D721Med (cell line): Measurements from ENCODE around the gene PRR35.

ENCODE experiments used
- DNase-seq: peaks from one replicate; pipeline ENCODE4 v3.0.0; 2011; ENCODE audit warnings: low spot score; ENCODE audit not compliant: insufficient read length
- FAIRE-seq: peaks from 2 replicates; lab custom pipeline; 2011; peaks lifted over from hg19 to GRCh38; lab: Jason Lieb, UNC
- CTCF ChIP-seq: IDR thresholded peaks from 2 replicates; pipeline ENCODE4 v1.5.1; 2012; ENCODE audit warnings: mild to moderate bottlenecking, control low read depth; ENCODE audit not compliant: insufficient read depth; ENCODE audit errors: missing control alignments

PRR35 gene

DNA sequence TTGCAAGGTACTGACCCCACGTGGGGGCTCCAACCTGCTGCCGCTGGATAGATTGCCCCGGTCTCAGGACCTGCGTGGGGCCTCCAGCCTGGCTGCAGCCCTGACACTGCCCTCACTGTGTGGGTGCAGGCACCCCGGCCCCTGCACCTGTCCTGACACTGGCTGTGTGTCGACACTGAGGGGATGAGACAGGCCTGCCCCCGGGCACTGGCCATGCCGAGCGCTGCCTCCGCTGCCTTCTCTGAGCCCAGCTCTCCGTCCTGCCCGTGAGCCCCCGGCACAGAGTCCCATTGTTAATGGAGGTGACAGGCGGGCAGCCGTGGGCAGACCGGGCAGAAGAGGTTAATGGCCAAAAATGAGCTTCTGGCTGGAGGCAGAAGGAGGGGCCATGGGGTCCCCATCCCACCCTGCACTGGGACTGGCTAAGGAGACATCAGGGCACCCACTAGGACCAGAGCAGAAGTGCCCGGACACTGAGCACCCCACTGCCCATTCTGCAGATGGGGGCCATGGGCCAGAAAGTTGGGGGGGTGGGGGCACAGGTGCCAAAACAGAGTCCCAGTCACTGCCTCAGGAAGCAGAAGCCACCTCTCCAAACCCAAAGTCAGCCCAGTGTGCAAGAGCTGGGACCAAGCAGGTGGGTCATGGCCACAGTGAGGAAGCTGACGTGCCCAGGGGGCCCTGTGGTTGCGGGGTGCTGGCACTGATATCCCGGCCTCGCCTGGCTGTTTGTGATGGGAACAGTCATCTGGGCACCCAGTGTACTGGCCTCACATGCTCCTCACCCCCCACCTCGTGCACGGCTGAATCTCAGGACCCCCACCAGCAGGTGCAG lies 2.5 kb upstream of the PRR35 start:
- TF ChIP-seq CTCF = no peak
- no peak for FAIRE-seq
- DNase-seq = no peak

DNA sequence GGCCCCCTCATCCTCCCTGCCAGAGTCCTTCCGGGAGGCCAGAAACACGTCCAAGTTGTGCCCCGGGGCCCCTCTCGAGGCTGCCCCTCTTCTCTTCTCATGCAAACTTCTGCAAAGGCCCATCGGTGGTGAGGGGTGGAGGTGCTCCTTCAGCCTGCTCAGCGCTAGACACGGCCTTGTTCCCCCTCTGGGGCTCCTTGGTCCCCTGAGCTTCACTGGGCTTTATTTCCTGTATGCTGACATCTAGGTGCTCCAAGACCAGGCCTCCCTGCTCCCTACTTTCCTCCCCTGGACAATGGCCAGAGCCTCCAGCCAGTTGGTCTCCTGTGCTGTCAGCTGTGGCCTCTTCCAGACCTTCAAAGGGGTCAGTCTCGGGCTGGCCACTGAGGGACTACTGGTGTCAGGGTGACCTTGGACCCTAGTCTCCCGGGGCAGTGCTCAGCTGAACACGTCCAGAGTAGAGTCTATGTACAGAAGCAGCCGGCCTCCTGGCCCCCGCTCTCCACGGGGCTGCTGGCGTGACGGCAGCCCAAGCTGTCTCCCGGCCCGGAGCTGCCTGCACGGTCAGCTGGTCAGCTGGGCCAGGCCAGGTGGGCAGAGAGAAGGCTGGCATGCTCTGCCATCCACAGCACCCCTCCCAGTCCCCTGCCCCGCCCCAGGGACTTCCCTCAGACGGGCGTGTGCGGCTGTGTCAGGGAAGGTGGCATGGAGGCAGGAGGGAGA lies 1.7 kb upstream of the PRR35 start:
- FAIRE-seq = no peak
- no peak for DNase-seq
- no peak for TF ChIP-seq CTCF

DNA sequence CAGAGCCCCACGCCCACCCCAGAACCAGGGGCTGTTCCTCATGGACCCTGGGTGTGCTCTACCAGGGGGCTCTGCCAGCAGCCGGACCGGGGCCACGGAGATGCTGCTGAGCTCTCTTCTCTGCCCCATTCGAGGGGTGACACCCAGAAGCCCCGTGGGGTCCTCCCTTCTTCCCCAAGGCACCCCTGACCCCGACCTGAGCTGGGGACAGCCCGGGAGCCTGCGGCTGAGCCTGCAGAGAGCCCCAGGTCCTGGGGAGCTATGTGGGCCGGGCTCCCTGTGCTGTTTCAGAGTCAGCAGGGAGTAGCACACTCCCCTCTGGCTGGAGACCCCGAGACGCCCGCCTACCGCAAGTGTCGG lies 1.2 kb upstream of the PRR35 start:
- no peak for DNase-seq
- no peak for FAIRE-seq
- no peak for TF ChIP-seq CTCF

- DNase-seq = no peak
- FAIRE-seq = no peak
- no peak for TF ChIP-seq CTCF
Observed at GRCh38 chr16:559411-560203, 587 bp upstream of the PRR35 start.

DNA sequence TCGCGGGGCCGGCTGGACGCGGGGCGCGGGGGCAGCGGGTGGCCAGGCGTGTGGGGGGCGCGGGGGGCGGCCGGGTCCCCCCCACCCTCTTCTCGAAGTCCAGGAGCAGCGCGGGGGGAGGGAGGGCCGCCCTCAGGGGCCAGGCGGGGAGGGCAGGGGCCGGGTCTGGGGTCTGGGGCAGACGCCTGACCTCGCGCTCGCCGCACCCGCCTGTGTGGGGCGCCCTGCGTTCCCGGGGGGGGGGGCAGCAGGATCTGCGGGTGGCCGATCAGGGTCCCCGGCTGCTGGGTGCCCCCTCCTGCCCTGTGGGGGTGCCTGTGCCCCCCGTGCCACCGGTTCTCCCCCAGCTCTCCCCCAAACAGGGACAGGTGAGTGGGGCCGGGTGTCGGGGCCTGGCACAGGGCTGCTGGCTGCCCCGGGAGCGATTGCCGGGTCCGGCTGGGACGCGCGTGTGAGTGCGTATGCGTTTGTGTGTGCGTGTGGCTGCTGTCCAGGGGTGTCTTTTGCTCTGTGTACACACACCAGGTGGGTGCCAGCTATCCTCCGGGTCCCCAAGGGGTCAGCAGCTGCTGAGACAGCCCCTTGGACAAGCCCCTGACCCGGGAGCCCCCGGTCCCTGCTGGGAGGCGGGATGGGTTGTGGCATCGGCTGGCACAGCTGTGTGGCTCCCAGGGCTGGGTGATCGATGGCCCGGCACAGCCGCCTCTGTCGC lies 663 bp downstream of the PRR35 start:
- no peak for TF ChIP-seq CTCF
- DNase-seq (no peak), FAIRE-seq (no peak)

- no peak for TF ChIP-seq CTCF
- FAIRE-seq (no peak), DNase-seq (no peak)
Observed at GRCh38 chr16:561413-561794, 1.2 kb downstream of the PRR35 start.
